HG02642 (cell line): ENCODE measurements around the gene BIRC6.
"Not testable (repeated sequence)": the region's sequence is repeated elsewhere in the genome, so short reads cannot be mapped to it uniquely, and the experiment has no call there.

Experiments
- ATAC-seq: cut with Tn5 transposase; IDR thresholded peaks from one replicate; pipeline ENCODE4 v1.9.1; 2021; ENCODE audit warnings: mild to moderate bottlenecking; ENCODE audit not compliant: unreplicated experiment, poor library complexity

BIRC6 gene

DNA sequence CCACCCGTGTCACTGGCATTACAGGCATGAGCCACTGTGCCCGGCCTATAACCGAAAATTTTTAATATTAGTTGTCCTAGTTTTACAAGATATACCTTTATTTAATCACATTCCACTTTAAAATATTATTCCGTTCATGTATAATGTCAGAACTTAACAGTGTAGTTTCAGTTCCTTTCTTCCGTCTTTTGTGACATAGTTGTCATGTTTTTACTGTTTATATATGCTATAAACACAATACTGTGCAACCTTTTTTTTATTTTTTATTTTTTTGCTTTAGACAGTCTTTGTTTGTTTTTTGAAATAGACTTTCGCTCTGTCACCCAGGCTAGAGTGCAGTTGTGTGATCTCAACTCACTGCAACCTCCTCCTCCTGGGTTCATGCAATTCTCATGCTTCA, 141.5 kb downstream of the BIRC6 start:
- no peak for ATAC-seq

DNA sequence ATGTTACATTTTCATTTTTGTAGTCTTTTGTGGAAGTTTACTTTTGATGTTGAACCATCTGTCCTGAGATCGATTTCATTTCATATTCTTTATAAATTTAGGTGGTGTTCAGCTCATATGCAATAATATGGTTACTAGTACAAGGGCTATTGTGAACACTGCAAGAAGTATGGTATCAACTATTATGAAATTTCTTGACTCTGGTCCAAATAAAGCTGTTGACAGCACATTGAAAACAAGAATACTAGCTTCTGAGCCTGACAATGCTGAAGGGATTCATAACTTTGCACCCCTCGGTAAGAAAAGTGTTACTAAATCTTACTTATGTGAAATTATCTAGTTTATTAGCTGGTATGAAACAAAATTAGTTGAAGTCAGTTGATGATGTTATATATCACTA, 146.1 kb downstream of the BIRC6 start:
- ATAC-seq = no peak

DNA sequence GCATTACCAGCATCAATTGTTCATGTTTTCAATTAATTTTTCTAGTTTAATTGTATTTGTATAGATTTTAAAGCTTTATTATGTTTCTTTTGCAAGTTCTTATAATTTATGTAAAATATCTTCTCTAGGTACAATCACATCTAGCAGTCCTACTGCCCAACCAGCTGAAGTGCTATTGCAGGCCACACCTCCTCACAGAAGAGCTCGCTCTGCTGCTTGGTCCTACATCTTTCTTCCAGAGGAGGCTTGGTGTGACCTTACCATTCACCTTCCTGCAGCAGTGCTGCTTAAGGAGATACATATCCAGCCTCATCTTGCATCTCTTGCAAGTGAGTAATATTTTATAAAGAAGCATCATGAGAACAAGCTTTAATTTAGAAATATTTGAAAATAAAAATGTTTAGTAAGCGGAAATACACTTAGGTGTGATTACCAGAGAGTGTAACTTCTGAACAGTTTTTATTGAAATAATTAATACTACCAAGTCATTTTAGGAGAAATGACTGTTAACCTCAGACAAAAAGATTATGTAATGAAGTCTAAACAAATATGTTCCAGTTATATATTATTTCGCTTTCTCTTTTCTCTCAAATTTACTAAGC, 148.2 kb downstream of the BIRC6 start:
- no peak for ATAC-seq

DNA sequence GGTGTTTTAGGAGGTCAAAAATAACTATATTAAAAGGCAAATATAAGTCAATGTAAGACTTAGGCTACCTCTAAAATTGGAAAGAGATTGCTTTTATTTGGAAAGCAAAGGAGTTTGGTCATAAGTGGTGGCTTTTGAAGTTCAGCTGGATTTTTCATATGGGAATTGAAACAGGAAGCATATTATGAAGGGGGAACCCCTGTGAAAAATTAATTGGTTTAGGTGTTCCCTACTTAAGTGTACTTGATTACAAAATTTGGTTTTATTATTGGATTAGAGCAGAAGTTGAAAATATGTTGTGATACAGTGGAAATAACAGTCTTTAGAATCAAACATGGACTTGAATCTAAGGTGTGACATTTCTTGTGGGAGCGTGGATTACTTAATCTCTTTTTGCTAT, 149.6 kb downstream of the BIRC6 start:
- no peak for ATAC-seq

DNA sequence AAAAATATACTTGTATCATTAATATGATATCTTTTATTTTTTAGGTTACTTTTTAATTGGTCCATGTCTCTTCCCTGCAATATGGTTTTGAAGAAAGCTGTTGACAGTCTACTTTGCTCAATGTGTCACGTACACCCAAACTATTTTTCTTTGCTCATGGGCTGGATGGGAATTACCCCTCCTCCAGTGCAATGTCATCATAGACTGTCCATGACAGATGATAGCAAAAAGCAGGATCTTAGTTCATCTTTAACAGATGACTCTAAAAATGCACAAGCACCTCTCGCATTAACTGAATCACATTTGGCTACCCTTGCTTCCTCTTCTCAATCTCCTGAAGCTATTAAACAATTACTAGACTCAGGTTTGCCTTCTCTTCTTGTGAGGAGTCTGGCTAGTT, 158.1 kb downstream of the BIRC6 start:
- no peak for ATAC-seq

DNA sequence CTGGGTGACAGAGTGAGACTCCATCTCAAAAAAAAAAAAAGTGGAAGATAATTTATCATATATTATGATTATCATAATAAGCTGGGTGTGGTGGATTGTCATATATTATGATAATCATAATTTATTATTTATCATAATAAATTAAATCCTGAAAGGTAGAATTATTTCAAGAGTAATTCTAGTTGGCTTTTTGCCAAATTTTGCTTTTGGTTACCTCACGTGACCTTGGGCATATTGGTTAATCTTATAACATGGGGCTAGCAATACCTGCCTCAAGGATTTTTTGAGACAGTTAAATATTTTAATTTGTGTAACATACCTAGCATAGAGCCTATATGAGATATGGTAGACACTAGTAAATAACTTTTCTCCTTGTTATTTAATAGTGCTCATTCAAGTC, 159.7 kb downstream of the BIRC6 start:
- no peak for ATAC-seq

DNA sequence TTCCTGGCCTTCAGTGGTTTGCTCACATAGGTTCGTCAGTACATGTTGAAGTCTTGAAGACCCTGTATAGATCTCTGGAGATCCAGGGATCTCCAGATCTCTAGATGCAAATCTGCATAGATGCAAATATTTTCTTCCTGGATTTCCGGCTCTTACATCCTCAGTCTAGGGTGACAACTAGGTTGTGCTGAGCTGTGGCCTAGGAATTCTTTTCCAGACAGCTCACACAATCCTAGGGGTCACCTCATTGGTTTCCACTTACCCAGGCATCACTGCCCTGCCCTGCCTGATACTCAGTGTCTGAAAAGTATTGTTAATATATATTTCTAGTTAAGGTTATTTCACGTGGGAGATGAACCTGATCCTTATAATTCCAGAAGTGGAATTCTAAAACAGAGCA, 165.9 kb downstream of the BIRC6 start:
- no peak for ATAC-seq

DNA sequence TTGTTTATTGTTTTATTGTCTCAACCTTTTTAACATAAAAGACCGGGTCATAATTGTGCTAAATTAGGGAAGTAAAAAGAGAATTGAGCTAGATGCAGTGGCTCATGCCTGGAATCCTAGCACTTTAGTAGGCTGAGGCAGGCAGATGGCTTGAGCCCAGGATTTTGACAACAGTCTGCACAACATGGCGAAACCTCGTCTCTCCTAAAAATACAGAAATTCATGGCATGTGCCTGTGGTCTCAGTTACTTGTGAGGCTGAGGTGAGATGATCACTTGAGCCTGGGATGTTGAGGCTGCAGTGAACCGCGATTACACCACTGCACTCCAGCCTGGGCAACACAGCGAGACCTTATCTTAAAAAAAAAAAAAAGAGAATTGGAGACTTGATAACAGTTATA, 166.9 kb downstream of the BIRC6 start:
- ATAC-seq = no peak

DNA sequence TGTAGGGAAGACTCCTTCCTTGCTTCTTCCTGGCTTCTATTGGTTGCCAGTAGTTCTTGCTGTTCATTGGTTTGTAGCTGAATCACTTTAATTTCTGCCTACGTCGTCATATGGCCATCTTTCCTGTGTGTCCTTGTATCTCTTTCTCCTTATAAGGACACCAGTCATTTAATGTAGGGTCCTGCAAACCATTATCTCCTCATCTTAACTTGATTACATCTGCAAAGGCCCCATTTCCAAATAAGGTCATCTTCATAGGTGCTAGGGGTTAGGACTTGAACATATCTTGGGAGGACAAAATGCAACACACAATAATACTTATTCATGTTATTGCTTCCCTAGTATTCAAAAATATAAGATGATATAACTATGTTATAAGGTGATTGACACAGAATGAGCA, 175.5 kb downstream of the BIRC6 start:
- ATAC-seq = no peak

DNA sequence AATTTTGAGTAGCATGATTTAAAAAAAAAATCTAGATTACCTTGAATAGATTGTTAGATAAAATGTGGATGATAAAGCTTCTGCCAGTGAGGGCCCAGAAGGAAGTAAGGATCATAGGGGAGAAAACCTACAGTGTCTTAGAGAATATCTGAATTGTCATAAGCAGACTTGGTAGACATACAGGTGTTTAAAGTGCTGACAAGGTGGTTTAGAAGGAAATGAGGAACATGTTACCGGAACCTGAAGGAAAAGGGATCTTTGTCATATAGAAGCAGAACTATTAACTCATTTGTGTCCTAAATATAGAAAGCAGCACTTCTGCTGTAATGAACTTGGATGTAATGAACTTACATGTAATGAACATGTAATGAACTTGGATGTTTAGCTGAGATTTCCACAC, 176.1 kb downstream of the BIRC6 start:
- no peak for ATAC-seq

DNA sequence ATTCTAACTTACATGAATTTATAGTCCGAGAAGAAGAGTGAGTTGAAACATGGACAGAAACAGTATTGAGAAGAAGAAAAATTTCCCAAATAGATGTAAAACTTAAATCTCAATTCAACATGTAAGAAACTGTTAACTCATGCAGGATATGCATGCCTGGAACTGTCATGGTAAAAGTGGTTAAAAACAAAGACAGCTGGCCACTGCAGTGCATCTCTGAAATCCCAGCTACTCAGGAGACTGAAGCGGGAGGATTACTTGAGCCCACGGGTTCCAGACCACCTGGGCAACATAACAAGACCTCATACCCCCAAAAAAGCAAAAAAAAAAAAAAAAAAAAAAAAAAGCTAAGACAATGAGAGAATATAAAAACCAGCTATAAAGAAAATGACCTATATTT, 178.0 kb downstream of the BIRC6 start:
- ATAC-seq = no peak

DNA sequence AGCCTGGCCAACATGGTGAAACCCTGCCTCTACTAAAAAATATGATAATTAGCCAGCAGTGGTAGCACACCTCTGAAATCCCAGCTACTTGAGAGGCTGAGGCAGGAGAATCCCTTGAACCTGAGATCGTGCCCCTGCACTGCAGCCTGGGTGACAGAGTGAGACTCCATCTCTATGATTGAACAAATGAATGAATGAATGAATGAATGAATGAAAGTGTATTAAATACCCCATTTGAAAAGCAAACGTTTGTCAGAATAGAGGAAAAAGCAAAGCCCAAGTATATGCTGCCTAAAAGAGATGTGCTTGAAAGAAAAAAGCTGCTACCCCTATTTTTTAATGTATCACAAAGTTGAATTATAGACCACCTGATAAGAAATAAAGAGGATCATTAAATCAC, 181.9 kb downstream of the BIRC6 start:
- no peak for ATAC-seq

DNA sequence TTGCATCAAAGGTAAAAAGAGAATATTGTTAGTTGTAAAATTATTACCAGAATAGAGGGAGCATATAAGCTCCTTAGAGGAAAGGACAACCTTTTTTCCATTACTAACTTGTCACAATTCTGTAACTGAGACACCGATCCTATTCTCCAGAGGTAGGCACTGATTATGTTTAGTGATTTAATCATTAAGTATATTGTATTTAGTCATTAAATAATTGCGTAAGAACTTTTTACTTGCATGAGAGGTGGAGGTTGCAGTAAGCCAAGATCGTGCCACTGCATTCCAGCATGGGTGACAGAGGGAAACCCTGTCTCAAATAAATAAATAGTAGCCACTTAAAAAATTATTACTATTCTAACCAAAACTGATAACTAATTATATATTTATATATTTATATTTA, 195.7 kb downstream of the BIRC6 start:
- ATAC-seq = not testable (repeated sequence)

DNA sequence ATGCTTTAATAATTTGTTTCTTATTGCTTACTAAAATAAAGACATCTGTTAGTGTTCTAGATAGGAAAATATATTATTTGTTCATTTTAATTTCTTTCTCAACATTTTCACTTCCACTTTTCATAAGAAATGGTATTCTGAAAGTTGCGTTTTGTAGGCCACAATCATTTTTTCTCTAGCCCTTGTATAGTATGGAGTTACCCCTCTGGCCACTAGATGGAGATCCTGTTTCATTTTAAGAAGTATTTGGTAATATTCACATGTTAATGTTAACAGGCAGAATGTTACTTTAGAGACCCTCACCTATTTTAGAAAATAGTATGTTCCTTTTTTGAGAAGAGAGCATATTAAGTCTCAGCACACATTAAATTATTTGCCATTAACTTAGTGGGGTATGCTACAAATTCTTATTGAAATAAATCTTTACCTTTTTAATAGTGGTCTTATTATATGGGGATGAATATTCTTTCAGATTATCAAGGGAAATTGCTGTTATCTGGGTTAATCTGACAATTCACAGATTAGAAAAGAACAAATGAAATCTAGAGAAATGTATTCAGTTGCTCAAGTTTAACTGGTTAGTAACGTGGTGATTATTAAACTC, 197.1 kb downstream of the BIRC6 start:
- ATAC-seq = peak; percentile 75

DNA sequence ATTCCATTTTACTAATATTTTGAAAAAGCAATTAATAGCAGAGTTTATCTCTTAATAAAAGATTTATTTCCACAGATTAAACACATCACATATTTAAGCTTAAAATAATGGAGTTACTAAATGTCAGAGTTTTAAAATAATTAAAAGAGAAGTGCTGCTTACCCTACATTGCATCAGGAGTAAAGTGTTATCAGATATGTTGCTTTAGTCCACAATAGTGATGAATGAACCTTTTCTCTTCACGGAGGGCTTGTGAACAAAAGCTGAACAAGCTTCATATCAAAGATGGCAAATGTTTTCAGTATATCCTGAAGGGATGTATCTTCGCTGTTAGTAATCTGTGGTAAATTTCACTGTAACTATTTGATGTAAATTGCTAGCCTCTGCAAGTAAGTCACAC, 201.7 kb downstream of the BIRC6 start:
- no peak for ATAC-seq

DNA sequence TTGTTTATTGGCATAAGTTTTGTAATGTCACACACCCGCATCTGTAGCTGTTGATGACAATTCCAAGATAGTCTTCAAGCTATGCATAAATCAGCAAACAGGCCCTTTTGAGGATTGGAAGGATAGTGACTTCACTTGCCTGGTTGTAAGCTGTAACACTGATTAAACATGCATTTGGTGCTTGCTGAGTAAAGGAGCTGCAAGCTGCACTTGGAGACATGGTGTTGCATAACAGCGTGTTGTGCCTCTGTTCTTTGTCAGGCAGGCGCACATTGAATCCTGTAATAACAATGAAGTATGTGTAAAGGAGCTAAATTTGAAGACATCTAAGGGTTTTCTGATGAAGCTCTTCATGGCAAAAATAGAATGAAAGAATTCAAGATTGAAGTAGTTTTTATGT, 202.3 kb downstream of the BIRC6 start:
- ATAC-seq = no peak

DNA sequence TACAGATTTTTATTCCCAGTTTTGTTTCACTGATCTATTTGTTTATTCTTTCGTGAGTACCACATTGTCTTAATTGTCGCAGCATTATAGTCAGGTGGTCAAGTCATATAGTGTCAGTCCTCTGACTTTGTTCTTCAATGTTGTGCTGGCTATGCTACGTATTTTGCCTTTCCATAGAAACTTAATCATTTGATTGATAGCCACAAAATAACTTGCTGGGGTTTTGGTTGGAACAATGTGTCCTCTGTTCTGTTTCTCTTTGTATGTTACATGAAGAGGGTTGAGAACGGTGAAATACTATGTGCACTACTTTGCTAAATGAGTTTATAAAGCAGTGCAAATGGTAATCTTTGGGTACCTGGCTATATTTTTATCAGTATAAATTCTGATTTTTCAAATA, 206.1 kb downstream of the BIRC6 start:
- no peak for ATAC-seq

DNA sequence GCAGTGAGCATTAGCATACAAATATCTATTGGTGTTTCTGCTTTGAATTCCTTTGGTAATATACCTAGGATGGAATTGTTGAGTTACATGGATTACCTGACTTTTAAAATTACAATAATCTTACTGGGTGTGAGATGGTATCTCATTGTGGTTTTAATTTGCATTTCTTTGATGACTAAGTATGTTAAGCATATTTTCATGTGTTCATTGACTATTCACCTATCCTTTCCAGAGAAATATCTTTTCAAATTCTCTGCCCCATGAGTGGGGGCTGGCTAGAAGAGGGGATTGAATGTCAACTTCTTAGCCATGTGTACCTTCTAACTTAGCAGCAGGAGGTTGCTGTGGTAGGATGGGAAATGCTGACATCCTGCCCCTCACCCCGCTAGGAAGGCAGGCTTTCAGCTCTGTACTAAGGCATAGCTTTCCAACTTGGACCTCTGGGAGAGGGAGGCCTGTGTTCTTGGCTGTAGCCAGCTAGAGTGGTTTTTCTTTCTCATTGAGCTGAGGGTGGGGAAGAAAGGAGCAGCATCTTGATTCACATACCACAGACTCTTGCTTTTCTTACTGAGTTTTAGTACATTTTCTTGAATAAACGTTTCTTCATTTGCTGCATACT, 207.7 kb downstream of the BIRC6 start:
- ATAC-seq = no peak

DNA sequence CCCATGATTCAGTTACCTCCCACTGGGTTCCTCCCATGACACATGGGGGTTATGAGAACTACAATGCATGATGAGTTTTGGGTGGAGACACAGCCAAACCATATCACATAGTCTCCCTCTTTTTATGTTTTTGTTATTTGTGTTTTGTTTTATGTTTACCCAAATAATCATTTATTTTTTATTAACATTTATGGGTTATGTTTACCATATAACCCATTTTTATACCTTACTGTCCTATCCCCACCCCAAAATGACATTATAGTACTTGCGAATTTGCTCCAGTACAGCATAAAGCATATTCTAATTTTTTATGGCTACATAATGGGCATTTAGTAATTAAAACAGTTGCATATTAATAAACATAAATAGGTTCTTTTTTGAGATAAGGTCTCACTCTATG, 209.1 kb downstream of the BIRC6 start:
- ATAC-seq = no peak

DNA sequence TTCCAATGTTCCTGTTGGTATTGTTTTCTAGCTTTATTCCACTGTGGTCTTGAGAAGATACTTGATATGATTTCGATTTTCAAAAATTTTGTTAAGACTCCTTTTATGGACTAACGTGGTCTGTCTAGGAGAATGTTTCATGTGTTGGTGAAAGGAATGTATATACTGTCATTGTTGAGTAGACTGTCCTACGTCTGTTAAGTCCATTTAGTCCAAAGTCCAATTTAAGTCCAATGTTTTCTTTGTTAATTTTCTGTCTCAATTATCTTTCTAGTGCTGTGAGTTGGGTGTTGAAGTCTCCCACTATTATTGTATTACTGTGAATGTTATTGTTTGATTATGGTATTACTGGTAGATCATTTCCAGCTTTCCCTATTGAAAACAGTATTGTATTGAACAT, 215.2 kb downstream of the BIRC6 start:
- ATAC-seq = no peak

DNA sequence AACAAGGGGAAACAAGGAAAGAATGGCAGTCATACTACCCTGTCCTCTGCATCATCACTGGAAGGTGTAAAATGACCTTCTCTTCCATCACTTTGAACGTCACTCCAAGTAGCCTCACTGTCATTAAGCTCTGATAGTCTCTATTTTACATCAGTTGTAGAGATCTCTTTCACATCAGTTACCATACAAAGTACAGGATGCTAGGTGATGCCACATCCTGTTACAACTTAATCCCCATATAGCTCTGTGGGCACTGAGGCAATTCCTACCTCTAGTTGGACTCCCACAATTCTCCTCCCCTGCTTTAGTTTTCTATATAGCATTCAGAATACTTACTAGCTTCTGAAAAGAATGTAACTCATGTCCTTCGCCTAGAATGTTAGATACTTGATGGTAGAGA, 215.9 kb downstream of the BIRC6 start:
- ATAC-seq = no peak
